GDM1 (cell line): Measurements from ENCODE around the gene SBF2.

ENCODE experiments used
- DNase-seq: peaks from one replicate; lab custom pipeline; 2025; lab: John Stamatoyannopoulos, UW

The SBF2 gene

DNA sequence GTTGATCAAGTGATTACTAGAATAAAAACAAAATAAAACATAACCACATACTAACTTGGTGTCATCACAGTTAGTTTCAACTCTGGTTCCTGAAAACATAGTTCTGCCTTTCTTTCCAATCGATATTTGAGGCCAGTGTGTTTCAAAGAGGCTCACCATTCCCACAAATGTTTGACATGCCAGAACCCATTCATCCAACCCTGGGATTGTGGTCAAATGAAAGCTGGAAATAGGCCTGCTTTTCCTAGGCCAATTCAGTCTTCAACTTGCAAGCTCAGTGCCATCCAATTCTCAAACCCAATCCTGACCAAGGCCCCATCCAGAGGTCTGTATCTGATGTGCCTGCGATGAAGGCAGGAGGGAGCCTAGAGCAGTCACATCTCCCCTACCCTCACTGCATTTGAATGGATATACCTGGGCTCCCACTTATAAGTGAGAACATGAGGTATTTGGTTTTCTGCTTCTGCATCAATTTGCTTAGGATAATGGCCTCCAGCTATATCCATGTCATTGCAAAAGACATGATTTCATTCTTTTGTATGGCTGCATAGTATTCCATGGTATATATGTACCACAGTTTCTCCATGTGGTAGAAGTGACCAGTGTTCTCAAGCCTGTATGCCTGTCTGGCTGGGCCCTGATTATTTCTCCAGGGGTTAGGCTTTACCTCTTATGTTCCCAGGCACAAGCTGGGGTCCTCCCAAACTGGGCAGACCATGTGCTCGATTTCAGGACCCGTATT lies 486.9 kb downstream of the SBF2 start:
- DNase-seq, result no peak

DNA sequence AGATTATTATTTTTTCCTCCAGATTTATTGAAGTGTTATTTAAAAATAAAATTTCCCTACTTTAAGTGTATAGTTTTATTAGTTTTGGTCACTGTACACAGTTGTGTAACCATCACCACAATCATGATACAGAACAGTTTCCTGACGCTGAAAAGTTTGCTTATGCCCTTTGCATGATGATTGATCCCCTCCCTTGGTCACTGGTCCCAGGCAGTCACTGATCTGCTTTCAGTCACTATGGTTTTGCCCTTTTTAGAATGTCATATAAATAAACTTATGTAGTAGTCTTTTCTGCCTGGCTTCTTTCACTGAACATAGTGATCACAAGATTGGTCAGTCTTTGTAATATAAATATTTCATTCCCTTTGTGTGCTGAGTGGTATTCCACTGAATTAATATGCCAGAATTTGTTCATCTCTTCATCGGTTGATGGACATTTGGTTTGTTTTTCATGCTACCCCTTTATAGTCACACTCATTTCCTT lies 489.6 kb downstream of the SBF2 start:
- DNase-seq, result no peak

DNA sequence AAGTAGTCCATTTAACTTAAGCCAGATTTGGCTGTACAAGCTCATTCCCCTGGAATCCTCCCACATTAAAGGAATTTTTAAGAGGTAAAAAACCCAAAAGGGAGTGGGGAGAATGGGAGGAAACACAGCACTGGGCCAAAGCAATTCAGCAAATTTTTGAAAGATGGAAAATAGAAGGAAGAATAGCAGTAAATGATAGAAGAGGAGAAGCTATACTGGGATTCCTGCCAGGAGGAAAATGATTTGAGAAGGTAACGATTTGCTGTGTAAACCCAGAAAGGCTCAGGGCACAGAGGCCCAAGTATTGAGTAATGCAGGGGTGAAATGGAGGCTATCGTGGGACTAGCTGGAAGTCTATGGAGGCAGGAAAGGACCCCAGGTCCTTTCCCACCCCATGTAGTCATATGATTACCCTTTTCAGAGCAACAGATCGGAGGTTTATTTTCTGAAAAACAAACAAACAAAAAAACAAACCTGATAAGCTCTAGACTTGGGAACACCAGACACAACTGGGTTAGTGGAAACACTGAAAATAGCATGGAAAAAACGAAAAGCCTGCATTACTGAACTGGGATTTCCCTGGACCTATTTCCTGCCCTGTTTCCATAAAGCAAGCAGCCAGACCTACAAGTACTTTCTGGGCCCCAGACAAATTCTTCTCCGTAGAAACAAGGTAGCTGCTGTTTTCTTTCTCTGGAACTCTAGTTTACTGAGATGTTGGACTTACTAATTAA lies 490.2 kb downstream of the SBF2 start:
- DNase-seq, result no peak

DNA sequence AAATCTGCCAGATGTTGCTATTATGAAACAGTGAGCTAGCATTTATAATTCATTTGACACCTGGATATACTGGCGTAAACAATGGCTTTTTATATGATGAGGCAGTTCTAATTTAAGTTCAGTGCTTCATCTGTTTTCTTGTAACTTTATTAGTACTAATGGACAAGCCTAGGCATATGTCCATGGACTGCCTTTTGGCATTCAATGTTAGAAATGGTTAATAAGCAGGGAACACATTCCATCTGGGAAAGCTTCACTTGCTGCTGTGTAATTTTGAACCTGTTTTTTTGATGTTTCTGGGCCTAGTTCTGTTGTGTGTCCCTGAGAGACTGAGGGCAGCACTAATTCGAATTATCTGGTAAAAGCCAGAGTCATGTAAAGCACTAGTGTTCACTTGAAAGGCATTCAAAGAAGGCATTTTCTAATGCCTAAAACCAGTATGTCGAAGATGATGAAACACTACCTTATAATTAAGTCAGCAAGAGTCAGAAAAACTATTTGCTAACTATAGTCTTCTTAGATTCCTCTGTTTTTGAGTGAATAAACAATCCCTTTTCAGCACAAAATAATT lies 491.6 kb downstream of the SBF2 start:
- no peak for DNase-seq

DNA sequence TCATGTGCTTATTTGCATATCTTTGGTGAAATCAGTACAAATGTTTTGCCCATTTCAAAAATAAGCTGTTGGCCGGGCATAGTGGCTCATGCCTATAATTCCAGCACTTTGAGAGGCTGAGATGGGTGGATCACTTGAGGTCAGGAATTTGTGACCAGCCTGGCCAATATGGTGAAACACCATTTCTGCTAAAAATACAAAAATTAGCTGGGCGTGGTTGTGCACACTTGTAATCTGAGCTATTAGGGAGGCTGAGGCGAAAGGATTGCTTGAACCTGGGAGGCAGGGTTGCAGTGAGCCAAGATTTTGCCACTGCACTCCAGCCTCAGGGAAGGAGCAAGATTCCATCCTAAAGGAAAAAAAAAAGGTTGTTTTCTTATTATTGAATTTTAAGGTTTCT lies 494.1 kb downstream of the SBF2 start:
- no peak for DNase-seq

DNA sequence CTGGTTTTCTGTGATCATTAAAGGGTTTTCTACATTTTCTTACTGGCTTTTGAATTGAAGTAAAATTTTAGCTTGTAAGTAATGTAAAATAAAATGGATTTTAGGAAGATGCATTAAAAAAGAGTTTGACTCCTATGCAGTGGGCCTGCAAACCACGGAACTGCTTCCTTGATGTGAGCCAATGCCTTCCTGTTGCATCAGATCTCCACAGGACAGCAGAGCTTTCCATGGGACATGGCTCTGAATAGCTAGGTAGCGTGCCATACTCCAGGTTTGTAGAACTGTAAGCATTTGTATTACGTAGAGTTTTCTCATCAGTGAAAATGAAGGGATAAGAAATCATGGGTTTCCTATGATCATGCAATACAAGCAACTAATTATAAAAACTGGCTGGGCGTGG lies 496.7 kb downstream of the SBF2 start:
- DNase-seq, result no peak

DNA sequence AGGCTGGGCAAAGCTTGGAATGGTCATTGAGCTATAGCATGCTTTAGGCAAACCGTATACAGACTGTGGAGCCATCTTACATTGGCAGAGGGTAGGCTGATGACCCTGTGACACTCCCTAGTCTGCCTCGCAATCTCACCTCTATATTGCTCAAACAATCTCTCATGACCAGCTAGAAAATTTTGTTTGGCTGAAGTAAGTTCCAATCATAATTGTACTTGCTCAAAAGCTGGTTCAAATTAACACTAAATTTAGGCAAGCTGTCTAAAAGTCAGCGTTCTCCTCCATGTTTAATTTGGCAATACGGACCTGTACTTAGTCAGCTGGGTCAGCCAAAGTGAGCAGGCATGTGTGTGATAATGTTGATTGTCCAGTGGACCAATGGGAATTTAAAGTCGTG lies 497.2 kb downstream of the SBF2 start:
- no peak for DNase-seq

DNA sequence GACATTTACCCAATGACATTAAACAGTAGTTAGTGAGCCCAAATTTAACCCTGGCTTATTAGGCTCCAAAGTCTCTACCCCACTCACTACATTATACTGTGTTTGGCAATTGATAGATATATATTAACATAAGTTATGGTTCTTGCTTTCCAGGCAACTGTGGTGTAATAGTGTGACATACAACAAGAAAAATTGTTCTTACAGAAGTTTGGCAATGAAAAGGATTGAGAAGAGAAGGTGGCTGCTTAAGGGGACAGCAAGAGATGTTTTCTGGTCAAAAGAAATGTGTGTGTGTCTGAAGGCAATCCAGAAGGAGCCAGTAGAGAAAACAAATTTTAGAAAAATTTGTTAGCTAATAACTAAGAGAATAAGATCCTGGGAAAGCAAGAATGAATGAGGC lies 497.8 kb downstream of the SBF2 start:
- no peak for DNase-seq

DNA sequence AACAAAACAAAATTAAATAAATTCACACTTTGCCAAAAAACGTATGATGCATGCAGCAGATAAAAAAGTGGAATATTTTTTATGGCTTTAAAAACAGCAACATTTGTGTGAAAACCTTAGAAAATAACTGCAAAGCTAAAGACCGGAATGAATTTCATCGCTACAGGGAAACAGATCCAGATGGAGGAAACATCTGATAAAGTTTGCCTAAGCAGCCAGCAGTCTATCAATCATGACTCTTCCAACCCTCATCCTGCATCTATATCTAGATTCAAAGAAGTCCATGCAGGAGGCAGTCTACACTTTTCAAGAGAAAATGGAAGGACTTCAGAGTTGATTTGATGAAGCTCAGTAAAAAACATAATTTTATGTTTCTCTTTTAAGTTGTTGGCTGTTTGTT lies 503.3 kb downstream of the SBF2 start:
- DNase-seq, result no peak

DNA sequence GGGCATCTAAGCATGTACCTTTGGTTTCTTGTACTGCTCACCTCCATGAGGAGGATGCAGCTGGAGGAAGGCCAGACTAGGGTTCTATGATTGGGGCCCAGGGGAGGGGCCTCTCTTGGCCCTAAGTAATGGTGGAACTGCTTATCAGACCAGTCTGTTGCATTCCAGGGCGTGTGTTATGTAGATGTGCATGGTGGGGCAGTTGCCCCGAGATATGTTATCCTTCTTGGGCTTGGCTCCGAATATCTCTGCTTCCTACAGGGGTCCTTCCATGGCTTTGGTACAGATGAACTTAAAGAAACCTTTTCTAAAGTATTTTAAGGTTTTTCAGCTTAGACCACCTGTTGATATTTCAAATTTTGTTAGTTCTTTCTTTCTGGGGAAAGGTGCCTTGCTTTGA lies 504.1 kb downstream of the SBF2 start:
- no peak for DNase-seq

DNA sequence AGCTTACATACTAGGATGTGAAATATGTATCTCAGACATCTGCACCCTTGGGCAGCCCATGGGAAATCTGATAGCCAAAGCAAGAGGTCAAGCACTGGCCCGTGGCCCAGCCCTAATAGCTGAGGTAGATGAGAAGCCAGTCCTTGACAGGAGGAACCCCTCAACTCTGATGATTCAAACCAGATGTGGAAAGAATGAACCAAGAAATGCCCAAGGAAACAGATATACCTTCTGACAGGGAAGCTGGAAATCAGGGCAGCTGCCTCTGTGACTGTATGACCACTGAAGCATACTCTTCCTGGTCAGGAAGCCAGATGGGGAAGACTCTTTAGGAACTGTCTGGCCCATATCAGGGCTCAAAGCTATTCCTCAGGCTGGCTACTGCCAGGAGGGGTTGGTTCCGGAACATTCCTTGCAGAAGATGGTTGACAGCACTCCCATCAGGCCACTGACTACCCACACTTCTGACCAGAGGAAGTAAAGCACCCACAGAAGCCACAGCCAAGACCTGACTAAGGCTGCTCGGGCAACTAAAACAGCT lies 506.0 kb downstream of the SBF2 start:
- DNase-seq, result no peak

DNA sequence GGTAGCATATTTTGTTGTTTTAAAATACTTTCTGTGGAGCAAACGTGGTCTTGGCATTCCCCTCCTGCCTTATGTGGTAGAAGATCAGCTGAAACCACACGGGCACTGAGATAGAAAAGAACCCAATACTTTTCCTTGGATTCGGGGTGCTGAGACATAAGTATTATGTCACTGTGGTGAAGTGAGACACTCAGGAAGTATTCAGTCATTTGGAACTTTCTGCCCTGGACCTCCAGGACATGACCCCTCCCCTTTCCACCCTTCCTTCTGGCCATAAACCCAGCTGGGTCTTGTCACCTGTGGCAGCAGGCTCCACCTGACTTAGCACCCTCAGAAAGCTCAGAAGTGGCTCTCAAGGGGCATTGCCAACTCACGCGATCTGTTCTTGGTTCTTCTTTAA lies 506.8 kb downstream of the SBF2 start:
- no peak for DNase-seq

DNA sequence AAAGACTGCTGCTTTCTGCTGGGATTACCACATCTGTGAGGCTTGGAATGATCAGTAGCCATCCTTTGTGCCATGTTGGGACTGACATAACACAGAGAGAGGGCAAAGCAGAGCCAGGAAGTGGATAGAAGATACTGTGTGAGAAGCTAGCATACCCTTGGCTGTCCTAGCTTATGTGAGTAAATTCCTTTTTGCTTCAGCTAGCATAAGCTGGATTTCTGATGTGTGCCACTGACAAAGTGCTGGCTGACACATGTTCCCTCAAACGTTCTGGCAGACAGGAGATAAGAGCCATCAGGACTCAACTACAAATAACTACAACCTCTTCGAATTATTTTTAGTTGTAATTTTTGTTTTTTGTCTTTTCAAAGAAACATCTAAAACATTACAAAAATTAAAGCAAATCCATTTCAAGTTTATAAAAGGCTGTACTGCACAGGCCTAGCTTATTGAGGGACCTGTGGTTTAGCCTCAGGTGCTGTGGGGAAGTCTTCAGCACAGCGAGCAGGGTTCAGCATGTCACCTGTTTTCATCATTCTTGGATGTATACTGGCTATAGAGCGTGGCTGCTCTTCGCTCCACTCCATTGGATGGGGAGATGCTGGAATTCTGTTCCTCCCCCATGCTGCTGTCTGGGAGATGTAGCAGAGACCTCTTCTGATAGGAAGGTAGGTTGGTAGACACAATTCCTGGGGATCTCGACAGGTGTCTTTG lies 509.3 kb downstream of the SBF2 start:
- DNase-seq, result no peak

DNA sequence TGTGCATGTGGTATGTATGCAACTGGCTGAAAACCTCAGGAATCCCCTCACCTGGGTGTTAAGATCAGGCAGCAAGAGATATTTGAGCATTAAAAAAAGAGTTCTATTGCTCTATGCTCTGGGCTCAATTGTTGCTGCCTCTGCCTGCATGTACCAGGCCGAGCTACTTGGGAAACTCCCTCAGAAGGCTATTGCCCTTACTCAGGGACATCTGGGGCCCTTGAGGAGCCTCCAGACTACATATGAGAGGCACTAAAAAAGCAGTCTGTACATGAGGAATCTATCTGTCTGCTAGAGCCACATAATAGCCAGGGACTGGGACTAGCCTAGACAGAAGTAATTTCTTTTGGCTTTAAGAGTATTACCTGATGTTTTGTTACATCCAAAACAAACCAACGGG lies 510.0 kb downstream of the SBF2 start:
- no peak for DNase-seq

DNA sequence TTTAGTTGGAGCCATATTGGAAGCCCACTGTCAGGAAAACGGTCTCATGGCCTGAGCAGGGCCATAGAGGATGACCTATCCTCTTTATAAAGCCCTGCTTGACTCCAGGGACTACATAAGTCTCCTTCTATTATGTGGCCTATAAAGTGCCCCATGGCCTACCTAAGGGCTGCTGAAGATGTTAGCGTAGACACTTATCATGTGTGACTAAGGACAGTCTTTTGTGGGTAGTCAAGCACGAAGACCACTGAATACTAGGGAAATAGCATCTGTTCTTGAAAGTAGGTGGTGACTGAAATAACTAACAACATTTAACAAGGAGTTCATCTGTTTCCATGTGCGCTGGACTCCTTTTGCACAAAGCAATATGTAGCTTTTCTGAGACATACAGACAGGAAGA lies 513.1 kb downstream of the SBF2 start:
- DNase-seq, result no peak

DNA sequence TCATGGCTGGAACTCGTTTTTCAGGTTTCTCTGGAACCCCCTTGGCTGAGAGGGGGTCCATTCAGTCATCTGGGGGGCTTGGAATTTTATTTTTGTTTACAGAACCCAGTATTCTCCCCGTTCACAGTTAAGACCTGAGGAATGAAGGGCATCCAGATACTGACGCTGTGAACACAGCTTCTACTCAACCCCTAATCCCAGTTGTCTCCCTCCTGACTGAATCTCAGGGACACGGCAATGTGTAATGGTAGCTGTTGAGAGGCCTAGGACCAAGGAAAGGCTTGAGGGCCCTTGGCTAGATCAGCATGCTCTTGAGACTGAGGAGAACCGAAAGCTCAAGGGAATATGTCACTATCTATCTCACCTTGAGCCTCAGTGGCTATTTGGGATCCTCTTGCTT lies 516.5 kb downstream of the SBF2 start:
- DNase-seq, result no peak

DNA sequence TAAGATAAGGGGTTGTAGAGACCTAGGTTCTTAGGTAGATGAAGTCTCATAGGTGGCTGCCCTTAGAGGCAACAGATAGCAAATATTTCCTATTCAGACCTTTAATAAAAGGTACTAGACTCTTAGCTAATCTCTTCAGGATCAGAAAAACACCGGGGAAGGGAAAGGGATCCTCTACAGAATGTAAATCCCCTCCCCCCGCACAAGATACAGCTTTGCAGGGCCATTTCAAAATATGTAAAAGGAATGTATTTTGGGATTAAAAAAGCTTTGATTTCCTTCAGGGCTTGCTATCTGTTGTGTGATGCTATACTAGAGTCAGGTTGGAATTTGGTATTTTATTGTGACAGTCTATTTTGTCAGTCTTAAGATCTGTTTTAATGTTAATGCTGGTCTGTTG lies 517.0 kb downstream of the SBF2 start:
- no peak for DNase-seq

DNA sequence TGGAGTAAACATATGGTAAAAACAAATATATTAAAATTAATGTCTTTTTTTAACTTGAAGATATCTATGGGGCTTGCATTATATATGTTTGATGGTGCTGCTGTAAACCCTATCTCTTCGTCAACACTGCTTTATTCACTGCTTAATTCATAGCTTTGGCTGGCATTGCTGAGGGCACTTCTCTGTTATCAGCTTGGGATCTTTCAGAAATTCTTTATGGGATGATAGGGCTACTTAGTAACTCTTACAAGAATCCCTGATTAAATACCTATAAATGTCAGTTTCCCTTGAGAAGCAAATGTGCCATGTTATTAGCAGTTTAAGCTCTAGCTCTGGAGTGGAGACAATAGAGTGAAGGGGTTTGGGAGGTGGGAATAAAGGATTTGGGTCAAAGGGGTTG lies 517.8 kb downstream of the SBF2 start:
- DNase-seq, result no peak

DNA sequence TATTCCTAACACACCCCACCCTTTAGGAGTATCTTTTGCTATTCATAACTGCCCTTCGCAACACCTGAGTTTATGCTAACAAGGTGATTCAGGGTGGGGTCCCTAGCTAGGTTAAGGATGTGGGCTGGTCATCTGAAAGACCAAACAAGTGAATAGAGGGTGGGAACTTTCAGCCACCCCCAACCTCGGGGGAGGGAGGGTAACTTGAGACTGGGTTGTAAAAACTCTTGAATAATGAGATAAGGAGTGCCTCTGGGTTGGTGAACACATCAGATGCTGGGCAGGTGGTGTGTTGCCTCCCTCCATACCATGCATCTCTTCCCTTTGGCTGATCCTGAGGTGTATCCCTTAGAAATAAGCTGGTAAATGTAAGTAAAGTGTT lies 518.6 kb downstream of the SBF2 start:
- no peak for DNase-seq

DNA sequence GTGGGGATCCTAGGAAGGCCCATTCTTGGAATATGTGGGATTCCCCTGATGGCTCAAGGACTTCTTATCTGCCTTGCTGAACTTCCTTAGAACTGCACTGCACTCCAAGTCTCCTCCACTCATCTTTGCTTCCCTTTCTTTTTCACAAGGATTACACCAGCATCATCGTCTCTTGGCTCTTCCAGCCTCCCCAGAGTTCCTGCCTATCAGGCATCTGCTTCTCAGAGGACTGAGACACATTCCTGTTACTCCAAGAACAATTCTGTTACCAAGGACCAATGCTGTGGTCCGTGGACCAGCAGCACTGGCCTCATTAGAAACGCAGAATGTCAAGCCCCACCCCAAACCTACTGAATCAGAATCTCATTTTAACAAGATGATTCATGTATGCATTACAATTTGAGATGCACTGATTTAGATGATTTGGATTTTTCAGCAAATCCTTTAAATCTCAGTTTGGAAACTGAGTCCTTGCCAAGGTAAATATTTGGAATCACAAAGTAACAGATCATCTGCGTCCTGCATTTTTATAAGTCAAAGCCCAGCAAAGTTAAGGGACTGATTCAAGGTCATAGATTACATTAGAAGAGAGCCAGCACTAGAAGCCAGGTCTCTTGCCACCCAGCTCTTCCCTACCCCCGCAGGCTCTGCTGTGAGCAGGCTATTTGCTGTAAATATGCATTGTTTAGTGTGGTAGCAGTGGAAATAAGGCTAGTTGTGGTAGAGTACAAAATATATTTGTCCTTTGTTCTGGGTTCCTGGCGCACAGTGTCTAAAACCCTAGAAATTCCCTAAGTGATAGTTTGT lies 519.2 kb downstream of the SBF2 start:
- DNase-seq, result no peak

DNA sequence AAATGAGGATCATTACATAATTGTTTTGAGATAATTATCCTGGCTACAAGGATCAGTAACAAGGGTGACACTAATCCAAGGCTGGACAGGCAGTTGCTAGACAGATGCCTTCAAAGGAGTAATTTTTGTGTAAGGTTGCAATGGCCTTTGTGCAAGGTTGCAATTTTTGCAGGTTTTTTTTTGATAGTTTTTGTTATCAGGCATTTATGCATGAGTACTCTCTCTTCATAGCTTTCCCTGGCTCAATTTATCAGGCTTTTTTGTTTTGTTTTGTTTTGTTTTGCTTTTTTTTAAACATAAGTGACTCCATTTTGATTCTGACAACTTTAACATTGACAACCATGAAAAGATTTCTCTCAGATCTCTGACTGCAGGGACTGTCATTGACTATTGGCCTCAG lies 519.9 kb downstream of the SBF2 start:
- no peak for DNase-seq

DNA sequence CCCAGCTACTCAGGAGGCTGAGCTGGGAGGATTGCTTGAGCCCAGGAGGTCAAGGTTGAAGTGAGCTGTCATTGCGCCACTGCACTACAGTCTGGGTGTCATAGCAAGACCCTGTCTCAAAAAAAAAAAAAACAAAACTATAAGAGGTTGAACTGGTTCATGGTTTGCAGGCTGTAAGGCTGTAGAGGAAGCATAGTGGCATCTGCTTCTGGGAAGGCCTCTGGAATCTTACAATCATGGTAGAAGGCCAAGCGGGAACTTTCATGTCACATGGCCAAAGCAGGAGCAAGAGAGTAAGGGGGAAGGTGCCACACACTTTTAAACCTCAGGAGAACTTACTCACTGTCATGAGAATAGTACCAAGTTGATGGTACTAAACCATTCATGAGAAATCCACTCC lies 520.5 kb downstream of the SBF2 start:
- DNase-seq, result no peak
